SU-DHL-6 (cell line): ENCODE measurements around the gene FABP1.

Source experiments
- H2AFZ ChIP-seq: fragments of 200-600 bp; sonication (generic); 2 replicates; pipeline ENCODE4 v1.6.1; 2014; ENCODE audit warnings: low read depth, mild to moderate bottlenecking, moderate library complexity, mixed read lengths, antibody characterized with exemption, low read length; ENCODE audit not compliant: severe bottlenecking
- H3F3A ChIP-seq: fragments of 200-600 bp; shearing (Covaris generic); 2 replicates; pipeline ENCODE4 v1.6.0; 2016; ENCODE audit warnings: antibody characterized with exemption, mild to moderate bottlenecking; ENCODE audit not compliant: insufficient read depth
- H3K27ac ChIP-seq: fragments of 200-600 bp; sonication (generic); 2 replicates; pipeline ENCODE4 v1.5.1; 2016; ENCODE audit warnings: low read depth, mild to moderate bottlenecking, low read length, moderate library complexity, mixed read lengths
- H3K27me3 ChIP-seq: fragments of 200-600 bp; sonication (generic), shearing (Covaris generic); 2 replicates; pipeline ENCODE4 v1.6.0; 2014; ENCODE audit warnings: mild to moderate bottlenecking, low read length
- H3K36me3 ChIP-seq: fragments of 200-600 bp; sonication (generic); 2 replicates; pipeline ENCODE4 v1.6.1; 2014; ENCODE audit warnings: mild to moderate bottlenecking, low read length, mixed read lengths
- H3K4me2 ChIP-seq: fragments of 300-600, 200-600 bp; shearing (Covaris generic), sonication (generic); 2 replicates; pipeline ENCODE4 v1.6.0; 2014; ENCODE audit warnings: low read length, low read depth, mild to moderate bottlenecking; ENCODE audit not compliant: poor library complexity, severe bottlenecking
- H3K4me3 ChIP-seq: fragments of 200-600 bp; sonication (generic); 2 replicates; pipeline ENCODE4 v1.5.1; 2014; ENCODE audit warnings: antibody characterized with exemption, low read length, mild to moderate bottlenecking, mixed read lengths; ENCODE audit not compliant: insufficient read depth, poor library complexity, severe bottlenecking
- H3K79me2 ChIP-seq: fragments of 200-600 bp; sonication (generic); 2 replicates; pipeline ENCODE4 v1.6.1; 2014; ENCODE audit warnings: mild to moderate bottlenecking, low read length, moderate library complexity; ENCODE audit not compliant: insufficient read depth
- H3K9ac ChIP-seq: fragments of 200-600 bp; sonication (generic); 2 replicates; pipeline ENCODE4 v1.7.0; 2014; ENCODE audit warnings: mild to moderate bottlenecking, low read length
- H3K9me2 ChIP-seq: fragments of 200-600 bp; sonication (generic); replicated peaks from 2 replicates; pipeline ENCODE4 v1.6.1; 2014; ENCODE audit warnings: low read length; ENCODE audit not compliant: insufficient read depth
- H3K9me3 ChIP-seq: fragments of 200-600 bp; sonication (generic); 2 replicates; pipeline ENCODE4 v1.6.1; 2014; ENCODE audit warnings: low read length, mixed read lengths; ENCODE audit not compliant: insufficient read depth
- H4K20me1 ChIP-seq: fragments of 200-600 bp; sonication (generic); 2 replicates; pipeline ENCODE4 v1.6.1; 2014; ENCODE audit warnings: low read depth, mild to moderate bottlenecking, antibody characterized with exemption, low read length, moderate library complexity, mixed read lengths
- CTCF ChIP-seq: fragments of 200-600 bp; sonication (generic); IDR thresholded peaks from one replicate; pipeline ENCODE4 v1.5.1; 2017; ENCODE audit warnings: antibody characterized with exemption, mild to moderate bottlenecking, low read length, moderate library complexity; ENCODE audit not compliant: insufficient read depth, poor library complexity, severe bottlenecking
- EZH2phosphoT487 ChIP-seq: fragments of 200-600 bp; sonication (generic), shearing (Covaris generic); conservative IDR thresholded peaks from 2 replicates; pipeline ENCODE4 v1.6.1; 2018; ENCODE audit warnings: mild to moderate bottlenecking, antibody characterized with exemption, low read length, moderate library complexity, mixed read lengths

Gene FABP1

GRCh38 chr2:88074854-88075292, 53.0 kb downstream of the FABP1 start:
- H3K4me3 ChIP-seq, result no peak overlapping the region
- no peak overlapping the region for H2AFZ ChIP-seq
- H3K4me2 ChIP-seq, result no peak overlapping the region
- H3K9me2 ChIP-seq, result no peaks in the 10 kb centered on the region
- H4K20me1 ChIP-seq, result no peaks in the 10 kb centered on the region
- no peaks in the 10 kb centered on the region for H3K36me3 ChIP-seq
- H3F3A ChIP-seq, result no peaks in the 10 kb centered on the region
- H3K27me3 ChIP-seq, result no peaks in the 10 kb centered on the region
- H3K9ac ChIP-seq, result no peak overlapping the region
- H3K79me2 ChIP-seq, result no peaks in the 10 kb centered on the region
- H3K9me3 ChIP-seq, result no peaks in the 10 kb centered on the region
- no peak for TF ChIP-seq EZH2phosphoT487
- no peak for TF ChIP-seq CTCF
- H3K27ac ChIP-seq, result no peak overlapping the region

GRCh38 chr2:88074150-88074549, 53.7 kb downstream of the FABP1 start:
- H3K27ac ChIP-seq, result no peak overlapping the region
- H3F3A ChIP-seq, result no peaks in the 10 kb centered on the region
- H3K9me2 ChIP-seq, result no peaks in the 10 kb centered on the region
- TF ChIP-seq EZH2phosphoT487 (no peak), CTCF (no peak)
- H2AFZ ChIP-seq, result no peak overlapping the region
- H3K36me3 ChIP-seq, result no peaks in the 10 kb centered on the region
- no peaks in the 10 kb centered on the region for H3K79me2 ChIP-seq
- H3K27me3 ChIP-seq, result no peaks in the 10 kb centered on the region
- no peaks in the 10 kb centered on the region for H4K20me1 ChIP-seq
- H3K4me2 ChIP-seq, result no peak overlapping the region
- H3K9me3 ChIP-seq, result no peaks in the 10 kb centered on the region
- H3K9ac ChIP-seq, result no peak overlapping the region
- no peak overlapping the region for H3K4me3 ChIP-seq
